K562 (cell line): ENCODE data around the gene EFNA5.

Experiments used
- FOXJ2 ChIP-seq: fragments of 200-800 bp; sonication (Bioruptor generic); IDR thresholded peaks from 2 replicates; pipeline ENCODE4 v1.6.1; 2016; ENCODE audit warnings: missing genetic modification characterization, missing compliant biosample characterization
- YY1 ChIP-seq, 3 experiments: IDR thresholded peaks; 2 replicates each; pipeline ENCODE4 v1.6.1; 2011; ENCODE audit warnings: low read length in 2 of 3, mild to moderate bottlenecking in 2 of 3, moderate library complexity in 2 of 3, borderline replicate concordance in 1 of 3, control low read depth in 1 of 3, low read depth in 1 of 3; ENCODE audit not compliant: insufficient read depth in 3 of 3, insufficient replicate concordance in 2 of 3, control insufficient read depth in 1 of 3, insufficient read length in 1 of 3; ENCODE audit errors: extremely low read depth in 1 of 3
- ZNF263 ChIP-seq: sonication (generic); formaldehyde crosslinking; IDR thresholded peaks from 2 replicates; pipeline ENCODE4 v1.8.0; 2022; ENCODE audit warnings: mild to moderate bottlenecking, missing genetic modification reagents, borderline replicate concordance
- TF ChIP-seq, protein P1 (sequence below), 3 experiments: IDR thresholded peaks in 2 of 3; conservative IDR thresholded peaks in 1 of 3; 2 replicates each; pipeline ENCODE4 v1.5.1; 2011 to 2012; ENCODE audit warnings: low read length in 3 of 3, mild to moderate bottlenecking in 3 of 3, control low read depth in 2 of 3, improper control_type of control experiment in 1 of 3, inconsistent platforms in 1 of 3, low read depth in 1 of 3, mixed read lengths in 1 of 3, moderate library complexity in 1 of 3; ENCODE audit not compliant: insufficient read depth in 2 of 3
- TF ChIP-seq, protein P2 (sequence below): fragments of 250-450 bp; sonication (Bioruptor Pico); IDR thresholded peaks from 2 replicates; pipeline ENCODE4 v1.8.0; 2022; ENCODE audit warnings: moderate library complexity, mild to moderate bottlenecking, inconsistent platforms

DNA sequence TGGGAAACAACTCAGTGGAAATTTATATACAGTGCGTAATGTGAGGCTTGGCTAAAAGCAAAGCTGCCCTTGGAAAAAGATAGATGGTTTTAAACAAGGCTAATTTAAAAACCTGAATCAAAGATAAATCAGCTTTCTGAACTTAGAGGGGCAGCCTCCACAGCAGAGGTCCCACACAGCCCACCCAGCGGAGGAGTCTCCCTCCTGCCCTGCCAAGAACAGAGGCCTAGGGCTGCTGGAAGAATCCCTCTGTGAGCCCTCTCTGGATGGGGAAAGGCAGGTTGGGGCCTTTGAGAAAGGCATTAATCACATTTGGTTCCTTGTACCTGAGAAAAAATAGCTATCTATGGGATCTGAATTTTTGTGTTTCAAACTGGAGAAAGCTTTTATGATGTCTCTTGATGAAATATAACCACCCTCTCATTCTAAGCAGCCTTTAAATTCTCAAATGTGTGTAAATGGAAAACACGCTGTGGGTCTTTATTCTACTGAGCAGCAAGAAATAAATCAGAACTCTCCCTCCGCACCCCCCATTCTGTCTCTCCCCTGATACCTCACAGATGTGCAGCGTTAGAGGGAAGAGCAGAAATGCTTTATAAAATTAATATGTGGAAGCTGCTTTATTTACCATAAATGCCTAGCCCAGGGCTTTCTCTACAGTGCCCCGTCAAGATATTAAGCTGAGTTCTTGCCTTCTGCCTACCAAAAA, 329.2 kb downstream of the EFNA5 start:
- TF ChIP-seq YY1 (IDR thresholded peaks at IDR 0.05; ENCODE audit: borderline replicate concordance in 1 of 3, control insufficient read depth in 1 of 3, extremely low read depth in 1 of 3, insufficient read depth in 3 of 3, insufficient read length in 1 of 3, insufficient replicate concordance in 2 of 3, low read depth in 1 of 3, low read length in 2 of 3) (no peak), FOXJ2 (tag) (no peak), ZNF263 (CRISPR knock-in tag) (no peak)
- TF ChIP-seq, protein P1, sequence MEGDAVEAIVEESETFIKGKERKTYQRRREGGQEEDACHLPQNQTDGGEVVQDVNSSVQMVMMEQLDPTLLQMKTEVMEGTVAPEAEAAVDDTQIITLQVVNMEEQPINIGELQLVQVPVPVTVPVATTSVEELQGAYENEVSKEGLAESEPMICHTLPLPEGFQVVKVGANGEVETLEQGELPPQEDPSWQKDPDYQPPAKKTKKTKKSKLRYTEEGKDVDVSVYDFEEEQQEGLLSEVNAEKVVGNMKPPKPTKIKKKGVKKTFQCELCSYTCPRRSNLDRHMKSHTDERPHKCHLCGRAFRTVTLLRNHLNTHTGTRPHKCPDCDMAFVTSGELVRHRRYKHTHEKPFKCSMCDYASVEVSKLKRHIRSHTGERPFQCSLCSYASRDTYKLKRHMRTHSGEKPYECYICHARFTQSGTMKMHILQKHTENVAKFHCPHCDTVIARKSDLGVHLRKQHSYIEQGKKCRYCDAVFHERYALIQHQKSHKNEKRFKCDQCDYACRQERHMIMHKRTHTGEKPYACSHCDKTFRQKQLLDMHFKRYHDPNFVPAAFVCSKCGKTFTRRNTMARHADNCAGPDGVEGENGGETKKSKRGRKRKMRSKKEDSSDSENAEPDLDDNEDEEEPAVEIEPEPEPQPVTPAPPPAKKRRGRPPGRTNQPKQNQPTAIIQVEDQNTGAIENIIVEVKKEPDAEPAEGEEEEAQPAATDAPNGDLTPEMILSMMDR (IDR thresholded peaks at IDR 0.05 in 2 of 3, conservative IDR thresholded peaks at IDR 0.05 in 1 of 3; ENCODE audit: insufficient read depth in 2 of 3, low read depth in 1 of 3, low read length in 3 of 3) = no peak
- TF ChIP-seq, protein P2, sequence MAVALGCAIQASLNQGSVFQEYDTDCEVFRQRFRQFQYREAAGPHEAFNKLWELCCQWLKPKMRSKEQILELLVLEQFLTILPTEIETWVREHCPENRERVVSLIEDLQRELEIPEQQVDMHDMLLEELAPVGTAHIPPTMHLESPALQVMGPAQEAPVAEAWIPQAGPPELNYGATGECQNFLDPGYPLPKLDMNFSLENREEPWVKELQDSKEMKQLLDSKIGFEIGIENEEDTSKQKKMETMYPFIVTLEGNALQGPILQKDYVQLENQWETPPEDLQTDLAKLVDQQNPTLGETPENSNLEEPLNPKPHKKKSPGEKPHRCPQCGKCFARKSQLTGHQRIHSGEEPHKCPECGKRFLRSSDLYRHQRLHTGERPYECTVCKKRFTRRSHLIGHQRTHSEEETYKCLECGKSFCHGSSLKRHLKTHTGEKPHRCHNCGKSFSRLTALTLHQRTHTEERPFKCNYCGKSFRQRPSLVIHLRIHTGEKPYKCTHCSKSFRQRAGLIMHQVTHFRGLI (CRISPR knock-in tag) = no peak
